GM19239 (cell line): ENCODE data around the gene XXYLT1.
"Not testable (repeated sequence)": the region's sequence is repeated elsewhere in the genome, so short reads cannot be mapped to it uniquely, and the experiment has no call there.

ENCODE experiments used
- DNase-seq: peaks from one replicate; pipeline ENCODE4 v3.0.0; 2011; ENCODE audit warnings: low spot score; ENCODE audit not compliant: insufficient read length
- FAIRE-seq: peaks from 2 replicates; lab custom pipeline; 2011; peaks lifted over from hg19 to GRCh38; lab: Jason Lieb, UNC

Gene XXYLT1

GRCh38 chr3:195061756-195062655, 209.0 kb downstream of the XXYLT1 start:
- FAIRE-seq (no peak), DNase-seq (no peak)

- DNase-seq: no peak
- FAIRE-seq: no peak
These were observed 210.2 kb downstream of the XXYLT1 start for GRCh38 chr3:195060531-195061291.

DNA sequence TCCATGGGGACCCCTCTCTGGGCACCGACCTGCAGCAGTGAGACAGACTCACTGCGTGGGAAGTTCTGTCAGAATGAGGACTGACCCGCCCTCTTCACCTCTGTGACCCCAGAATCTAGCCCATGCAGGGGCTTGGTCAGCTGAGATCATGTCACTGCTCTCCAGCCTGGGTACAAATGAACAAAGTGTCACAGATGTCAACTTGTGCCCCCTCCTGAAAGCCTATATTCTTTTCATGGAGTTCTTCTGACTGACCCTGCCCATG, 210.8 kb downstream of the XXYLT1 start:
- DNase-seq: no peak
- no peak for FAIRE-seq

GRCh38 chr3:195059471-195060216, 211.3 kb downstream of the XXYLT1 start:
- no peak for DNase-seq
- no peak for FAIRE-seq

GRCh38 chr3:195059006-195059350, 212.0 kb downstream of the XXYLT1 start:
- DNase-seq: no peak
- no peak for FAIRE-seq

DNA sequence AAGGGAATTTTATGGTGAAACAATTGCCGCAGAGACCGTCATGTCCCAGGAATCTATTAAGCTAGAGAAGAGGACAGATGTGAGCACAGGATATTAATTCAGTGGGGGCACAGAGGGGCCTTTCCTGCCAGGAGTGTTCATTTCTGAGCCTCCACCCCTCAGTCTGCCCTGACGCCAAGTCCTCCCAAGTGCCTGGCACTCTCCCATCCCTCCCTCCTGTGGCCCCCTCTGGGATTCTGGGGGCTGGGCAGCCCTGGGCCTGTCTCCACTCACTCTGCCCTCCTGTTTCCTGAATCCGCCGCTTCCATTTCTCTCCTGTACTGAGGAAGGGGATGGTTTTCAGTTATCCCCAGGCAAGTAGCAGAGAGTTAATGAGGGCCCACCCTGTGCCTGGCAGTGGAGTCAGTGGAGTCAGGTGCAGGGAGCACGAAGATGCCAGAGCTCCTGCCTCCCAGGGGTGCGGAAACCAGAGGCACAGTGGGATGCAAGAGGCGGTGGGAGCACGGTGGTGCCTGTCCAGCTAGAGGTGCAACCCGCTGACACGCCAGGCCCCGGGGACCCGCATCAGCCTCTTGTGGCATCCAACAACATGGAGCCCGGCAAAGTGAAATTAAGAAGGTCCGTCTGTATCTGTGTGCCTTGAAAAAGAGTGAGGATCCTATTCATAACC, 212.5 kb downstream of the XXYLT1 start:
- no peak for DNase-seq
- no peak for FAIRE-seq

- no peak for FAIRE-seq
These were observed 213.2 kb downstream of the XXYLT1 start for GRCh38 chr3:195057716-195058115.

GRCh38 chr3:195056506-195056905, 214.5 kb downstream of the XXYLT1 start:
- DNase-seq (no peak), FAIRE-seq (no peak)

More at GRCh38 chr3:195057716-195058115, 213.2 kb downstream of the XXYLT1 start:
- DNase-seq: no peak

GRCh38 chr3:195054311-195054710, 216.6 kb downstream of the XXYLT1 start:
- no peak for FAIRE-seq
- no peak for DNase-seq

DNA sequence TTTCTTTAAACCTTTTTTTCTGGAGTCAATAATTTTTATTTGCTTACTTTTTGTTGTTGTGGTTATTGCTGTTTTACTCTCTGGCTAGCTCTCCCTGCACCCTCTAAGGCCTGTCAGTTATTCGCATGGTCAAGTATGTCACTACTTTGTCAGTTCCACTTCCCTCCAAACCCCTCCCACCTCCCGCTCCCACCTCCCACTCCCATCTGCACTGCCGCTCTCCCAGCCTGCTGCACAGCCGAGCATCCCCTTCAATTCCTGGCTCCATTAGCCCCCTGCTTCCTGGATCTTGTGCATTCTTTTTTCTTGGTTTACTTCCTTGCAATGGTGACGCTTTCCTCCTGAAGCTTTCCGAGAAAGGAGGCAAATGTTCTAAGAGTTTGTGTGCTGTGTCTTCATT, 218.0 kb downstream of the XXYLT1 start:
- DNase-seq (no peak), FAIRE-seq (no peak)

DNA sequence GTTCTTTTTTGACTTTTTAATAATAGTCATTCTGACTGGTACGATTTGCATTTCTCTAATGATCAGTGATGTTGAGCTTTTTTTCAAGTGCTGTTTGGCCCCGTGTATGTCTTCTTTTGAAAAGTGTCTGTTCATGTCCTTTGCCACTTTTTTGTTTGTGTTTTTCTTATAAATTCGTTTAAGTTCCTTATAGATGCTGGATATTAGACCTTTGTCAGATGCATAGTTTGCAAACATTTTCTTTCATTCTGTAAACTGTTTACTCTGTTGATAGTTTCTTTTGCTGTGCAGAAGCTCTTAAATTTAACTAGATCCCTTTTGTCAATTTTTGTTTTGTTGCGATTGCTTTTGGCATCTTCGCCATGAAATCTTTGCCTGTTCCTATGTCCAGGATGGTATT, 220.7 kb downstream of the XXYLT1 start:
- DNase-seq, FAIRE-seq: not testable (repeated sequence)

GRCh38 chr3:195048059-195048905, 222.7 kb downstream of the XXYLT1 start:
- no peak for FAIRE-seq
- DNase-seq: no peak

DNA sequence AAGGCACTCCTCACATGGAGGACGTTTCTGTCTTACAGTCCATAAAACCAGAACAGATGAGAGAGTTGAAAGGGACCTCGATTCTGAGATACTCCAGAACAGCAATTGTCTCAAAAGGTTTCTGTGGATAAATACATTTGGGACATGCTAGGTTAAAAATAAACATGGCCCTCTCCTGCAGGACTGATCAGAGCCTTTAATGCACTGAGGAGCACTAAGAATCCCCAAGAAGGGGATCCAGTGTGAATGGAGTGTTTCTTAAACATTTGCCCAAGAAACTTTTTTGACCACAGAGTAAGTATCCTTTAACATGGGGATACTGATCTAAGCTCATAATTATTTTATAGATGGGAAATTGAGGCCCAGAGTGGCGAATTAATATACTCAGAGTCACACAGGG, 223.4 kb downstream of the XXYLT1 start:
- no peak for FAIRE-seq
- DNase-seq: no peak

- no peak for FAIRE-seq
These were observed 224.5 kb downstream of the XXYLT1 start for GRCh38 chr3:195046441-195046840.

DNA sequence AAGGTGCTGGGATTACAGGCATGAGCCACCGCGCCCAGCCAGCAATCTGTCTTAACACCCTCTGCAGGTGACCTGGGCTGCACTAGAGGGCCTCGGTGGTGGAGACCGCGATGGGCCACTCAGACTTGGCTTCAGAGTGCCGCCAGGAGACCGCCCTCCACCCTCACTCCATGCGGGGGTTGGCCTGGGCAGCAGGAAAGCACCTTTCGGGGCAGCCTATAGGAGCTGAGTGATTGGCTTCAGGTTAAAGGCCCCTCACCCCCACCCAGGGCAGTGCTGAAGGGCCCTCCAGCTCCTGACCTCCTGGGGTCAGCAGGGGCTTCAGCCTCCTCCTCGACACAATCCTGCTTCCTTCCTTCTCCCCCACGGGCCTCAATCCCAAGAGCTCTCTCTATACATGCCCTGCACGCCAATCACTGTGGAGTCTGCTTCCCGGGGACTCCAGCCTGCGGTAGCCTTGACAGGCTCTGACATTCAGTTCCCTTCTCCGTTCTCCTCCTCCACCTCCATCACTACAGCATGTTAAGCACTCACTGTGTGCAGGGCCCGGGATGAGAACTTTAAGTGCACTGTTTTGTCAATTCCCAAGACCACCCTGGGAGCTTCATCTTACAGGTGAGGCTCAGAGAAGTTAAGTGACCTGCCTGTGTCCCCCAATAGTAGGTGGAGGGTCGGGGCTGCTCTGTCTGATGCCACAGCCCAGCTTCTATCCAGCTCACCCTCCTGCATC, 225.3 kb downstream of the XXYLT1 start:
- FAIRE-seq (no peak), DNase-seq (no peak)

More at GRCh38 chr3:195046441-195046840, 224.5 kb downstream of the XXYLT1 start:
- DNase-seq: no peak

- no peak for DNase-seq
These were observed 226.5 kb downstream of the XXYLT1 start for GRCh38 chr3:195044411-195044810.

DNA sequence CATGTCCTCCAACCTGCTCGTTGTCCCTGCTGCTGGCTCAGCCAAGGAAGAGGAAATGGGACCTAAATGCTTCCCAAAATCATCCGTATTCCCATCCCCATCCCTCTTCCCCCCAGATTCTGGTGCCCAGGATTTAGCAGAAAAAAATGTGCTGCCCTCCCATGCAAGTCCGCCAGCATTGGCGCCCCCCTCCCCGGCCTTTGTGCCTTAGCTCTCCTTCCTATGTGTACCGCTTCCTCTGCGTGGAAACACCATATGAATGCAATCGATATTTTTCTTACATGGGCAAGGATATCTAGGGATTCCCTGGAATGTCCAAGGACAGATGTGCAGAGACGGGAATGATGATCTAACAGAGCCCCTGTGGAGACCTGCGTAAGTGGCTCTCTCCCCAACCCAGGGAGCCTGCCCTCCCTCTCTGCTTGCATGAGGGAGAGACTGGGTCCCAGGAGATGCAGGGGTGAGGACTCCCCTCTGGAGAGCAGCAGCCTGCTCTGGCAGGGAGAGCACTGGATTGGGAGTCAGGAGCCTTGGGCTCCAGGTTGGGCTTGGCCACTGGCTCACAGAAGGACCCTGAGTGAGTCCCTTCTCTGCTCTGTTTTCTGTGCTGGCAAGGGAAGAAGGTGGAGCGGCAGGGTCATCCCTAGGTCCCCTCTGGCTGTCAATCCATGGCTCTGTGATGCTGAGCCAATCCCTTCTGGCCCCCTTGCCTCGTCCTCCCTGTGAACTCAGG, 227.2 kb downstream of the XXYLT1 start:
- no peak for DNase-seq
- FAIRE-seq: no peak

More at GRCh38 chr3:195044411-195044810, 226.5 kb downstream of the XXYLT1 start:
- FAIRE-seq: no peak
